ENCODE measurements around the gene ARHGAP20.

ARHGAP20 gene, protein sequence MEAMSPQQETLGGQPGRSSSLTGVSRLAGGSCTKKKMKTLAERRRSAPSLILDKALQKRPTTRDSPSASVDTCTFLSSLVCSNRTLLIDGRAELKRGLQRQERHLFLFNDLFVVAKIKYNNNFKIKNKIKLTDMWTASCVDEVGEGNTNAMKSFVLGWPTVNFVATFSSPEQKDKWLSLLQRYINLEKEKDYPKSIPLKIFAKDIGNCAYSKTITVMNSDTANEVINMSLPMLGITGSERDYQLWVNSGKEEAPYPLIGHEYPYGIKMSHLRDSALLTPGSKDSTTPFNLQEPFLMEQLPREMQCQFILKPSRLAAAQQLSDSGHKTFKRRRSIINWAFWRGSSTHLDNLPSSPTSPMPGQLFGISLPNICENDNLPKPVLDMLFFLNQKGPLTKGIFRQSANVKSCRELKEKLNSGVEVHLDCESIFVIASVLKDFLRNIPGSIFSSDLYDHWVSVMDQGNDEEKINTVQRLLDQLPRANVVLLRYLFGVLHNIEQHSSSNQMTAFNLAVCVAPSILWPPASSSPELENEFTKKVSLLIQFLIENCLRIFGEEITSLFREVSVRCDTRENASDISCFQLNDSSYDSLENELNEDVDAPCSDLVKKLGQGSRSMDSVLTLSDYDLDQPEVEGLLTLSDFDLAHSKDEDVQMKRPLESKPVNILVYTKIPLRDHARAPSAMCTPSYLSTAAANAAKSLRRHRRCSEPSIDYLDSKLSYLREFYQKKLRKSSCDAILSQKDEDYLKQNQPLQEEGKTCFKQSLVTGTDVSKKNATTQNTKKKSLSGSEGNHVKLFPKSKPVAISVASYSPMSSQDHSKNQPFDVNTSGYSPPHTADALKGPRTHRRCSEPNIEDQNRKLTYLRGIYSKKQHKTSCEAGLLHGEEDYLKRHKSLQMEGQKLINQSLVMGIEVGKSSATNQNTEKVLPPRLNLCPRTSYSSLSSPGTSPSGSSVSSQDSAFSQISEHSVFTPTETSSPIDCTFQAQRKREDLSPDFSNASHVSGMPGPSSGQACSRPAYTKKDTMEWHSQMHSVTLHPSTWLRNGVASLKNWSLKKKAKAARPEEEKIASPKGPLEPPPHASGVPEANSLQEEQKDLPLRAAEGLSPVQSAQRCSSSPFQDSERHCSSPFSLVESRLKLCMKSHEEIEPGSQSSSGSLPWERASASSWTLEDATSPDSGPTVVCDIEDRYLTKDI

DNA sequence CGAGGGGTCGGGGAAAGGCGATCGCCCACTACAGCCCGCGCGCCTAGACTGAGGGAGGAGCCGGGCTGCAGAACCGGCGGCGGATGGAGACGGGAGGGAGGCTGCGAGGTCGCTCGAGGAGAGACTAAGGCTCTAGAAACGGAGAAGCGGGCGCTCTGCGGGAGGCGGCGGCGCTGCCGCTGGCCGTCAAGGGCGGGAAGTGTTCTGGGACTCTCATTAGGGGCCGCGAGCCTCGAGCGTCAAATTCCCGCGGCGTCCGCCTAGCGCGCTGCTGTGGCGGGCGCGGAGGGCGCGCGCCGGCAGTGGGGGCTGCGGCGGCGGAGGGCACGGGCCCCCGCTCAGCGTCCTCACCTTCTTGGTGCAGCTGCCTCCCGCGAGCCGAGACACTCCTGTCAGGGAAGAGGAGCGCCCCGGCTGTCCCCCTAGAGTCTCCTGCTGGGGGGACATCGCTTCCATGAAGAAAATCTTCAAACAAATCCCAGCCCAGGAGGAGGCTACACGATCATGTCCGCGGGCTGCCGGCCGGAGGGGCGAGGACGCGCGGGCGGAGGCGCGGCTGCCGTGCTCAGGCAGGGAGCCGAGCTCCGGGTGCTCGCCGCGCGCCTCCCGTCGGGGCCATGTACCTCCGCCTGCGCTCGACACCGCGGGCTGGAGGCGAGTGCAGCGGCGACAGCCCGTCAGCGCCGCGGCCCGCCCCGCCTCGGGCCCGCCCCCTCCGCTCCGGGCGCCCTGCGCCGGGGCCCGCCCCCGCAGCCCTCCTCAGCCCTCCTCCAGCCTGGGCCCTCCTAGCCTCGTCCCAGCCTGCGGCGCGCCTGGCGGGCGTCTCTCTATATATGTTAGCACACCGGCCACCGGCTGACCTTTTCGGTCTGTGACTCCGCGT lies at the start of gene ARHGAP20:
Gene ARHGAP20 (minus strand): TSS at position 662 of the 883 bp plus-strand sequence. CDS start 206 bp downstream, at position 456.
- DNase-seq (ENCODE audit: low read depth): no peak

DNA sequence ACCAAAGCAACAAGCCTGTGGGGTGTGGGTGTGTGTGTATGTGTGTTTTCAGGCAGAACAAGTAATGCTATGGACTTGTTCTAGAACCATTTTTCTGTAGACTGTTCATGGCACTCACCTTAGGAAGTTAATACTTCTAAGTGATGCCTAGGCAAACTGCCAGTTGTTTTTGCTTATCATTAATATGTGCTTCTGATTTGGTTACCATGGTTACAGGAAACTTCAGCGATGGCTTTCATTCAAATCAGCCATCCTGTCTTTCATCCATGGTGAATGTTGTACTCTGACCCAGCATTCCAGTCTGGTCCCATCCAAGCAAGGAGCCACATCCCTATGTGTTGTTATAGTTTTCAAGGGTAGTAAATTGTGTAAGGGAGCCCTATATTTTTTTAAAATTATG lies 49.8 kb upstream of the ARHGAP20 start:
- no peak for DNase-seq (ENCODE audit: low read depth)

DNA sequence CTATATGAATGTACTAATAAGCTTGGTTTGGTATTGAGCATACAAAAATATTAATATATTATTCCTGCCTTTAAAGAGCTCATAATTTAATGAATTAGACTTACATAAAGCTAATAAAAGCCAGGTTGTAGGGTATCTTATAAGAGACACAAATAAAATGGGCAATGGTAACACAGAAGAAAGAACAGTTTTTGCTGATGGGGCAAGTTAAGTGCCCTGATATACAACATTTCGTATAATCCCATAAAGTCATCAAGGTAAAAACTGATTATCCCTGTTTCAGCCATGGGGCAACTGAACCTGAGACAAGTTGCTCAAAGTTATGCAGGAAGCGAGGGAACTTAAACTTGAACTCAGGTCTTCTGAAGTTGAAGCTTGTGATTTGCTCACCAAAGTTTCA lies 48.9 kb upstream of the ARHGAP20 start:
- no peak for DNase-seq (ENCODE audit: low read depth)

DNA sequence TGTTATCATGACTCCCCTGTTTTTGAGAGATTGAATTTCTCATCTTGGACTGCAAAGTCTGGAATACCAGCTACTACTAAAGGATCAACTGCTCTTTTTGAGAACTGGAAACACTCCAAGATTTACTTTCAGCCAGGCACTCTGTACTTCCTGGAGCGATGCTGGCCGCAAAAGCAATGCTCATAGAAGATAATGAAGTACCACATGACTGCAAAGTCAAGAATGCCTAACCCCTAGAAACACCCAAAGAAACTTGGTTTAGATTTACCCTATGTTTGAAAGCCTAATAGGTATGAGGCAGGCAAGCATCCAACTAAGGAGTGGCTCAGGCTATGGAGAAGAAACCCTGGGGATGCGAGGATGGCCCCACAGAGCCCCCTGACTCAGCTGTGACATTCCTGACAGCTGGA lies 47.7 kb upstream of the ARHGAP20 start:
- DNase-seq (ENCODE audit: low read depth): no peak

DNA sequence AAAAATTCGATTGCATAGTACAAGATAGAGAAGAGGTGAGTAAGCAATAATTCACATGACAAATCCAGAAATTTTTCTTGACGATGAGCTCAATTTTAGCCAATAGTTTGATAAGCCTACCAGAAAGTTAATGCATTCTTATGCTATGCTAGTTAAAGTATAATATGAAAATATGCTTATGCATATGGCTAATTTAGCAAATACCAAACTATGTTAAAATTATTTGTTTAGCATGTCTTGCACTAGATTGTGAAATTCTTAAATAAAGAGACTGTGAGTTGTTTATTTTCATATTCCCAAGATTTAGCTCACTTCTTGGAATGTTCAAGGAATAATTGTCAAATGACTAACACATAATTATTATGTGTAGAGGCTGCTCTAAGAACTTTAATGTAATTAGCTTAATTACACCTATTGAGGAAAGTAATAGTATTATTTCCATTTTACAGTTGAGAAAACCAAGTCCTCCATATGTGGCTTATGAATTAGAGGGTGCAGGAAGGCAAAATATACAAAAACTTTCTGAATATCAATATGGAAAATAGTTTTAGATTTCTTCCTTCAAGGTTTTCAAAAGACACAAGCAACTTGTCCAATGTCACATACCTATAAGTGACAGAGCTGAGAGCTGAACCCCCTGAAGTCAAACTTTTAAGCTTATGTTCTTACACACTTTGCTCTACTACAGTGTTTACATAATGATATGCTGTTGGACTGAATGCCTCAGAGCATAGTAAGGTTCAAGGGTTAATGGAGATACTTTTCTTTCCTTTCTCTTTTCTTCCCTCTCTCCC lies 45.9 kb upstream of the ARHGAP20 start:
- DNase-seq (ENCODE audit: low read depth): no peak

GRCh38 chr11:110757066-110757465 lies 44.8 kb upstream of the ARHGAP20 start:
- DNase-seq (ENCODE audit: low read depth): no peak

- no peak for DNase-seq (ENCODE audit: low read depth)
Observed at GRCh38 chr11:110755941-110756340, 43.7 kb upstream of the ARHGAP20 start.

DNA sequence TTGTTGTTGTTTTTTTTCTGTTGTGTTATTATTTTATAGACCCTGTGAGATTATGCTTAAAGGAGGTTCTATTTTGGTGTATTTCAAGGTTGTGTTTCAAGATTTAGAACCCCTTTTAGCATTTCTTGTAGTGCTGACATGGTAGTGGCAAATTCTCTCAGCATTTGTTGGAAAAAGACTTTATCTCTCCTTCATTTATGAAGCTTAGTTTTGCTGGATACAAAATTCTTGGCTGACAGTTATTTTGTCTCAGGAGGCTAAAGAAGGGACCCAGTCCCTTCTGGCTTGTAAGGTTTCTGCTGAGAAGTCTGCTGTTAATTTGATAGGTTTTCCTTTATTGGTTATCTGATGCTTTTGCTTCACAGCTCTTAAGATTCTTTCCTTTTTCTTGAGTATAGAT lies 40.7 kb upstream of the ARHGAP20 start:
- DNase-seq (ENCODE audit: low read depth): no peak

- DNase-seq (ENCODE audit: low read depth): no peak
Observed at GRCh38 chr11:110750100-110750499, 37.9 kb upstream of the ARHGAP20 start.

- no peak for DNase-seq (ENCODE audit: low read depth)
Observed at GRCh38 chr11:110747531-110747930, 35.3 kb upstream of the ARHGAP20 start.

DNA sequence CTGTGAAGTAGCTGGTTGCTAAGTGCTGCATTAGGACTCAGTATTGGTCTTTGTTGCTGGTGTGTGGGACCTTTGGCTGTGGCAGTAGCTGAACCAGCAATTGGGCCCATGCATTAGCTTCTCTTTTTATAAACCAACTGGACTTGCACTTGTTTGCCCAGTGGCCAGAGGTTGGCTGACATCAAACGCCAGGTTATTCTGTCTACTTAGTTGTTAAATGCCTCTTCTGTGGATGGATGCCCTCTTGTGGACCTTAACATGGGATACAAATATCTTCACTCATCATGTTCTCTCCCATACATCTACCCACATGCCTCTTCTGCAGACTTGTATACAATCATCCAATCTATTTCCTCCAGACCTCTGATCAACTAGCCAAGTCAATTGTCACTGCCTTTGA lies 26.4 kb upstream of the ARHGAP20 start:
- no peak for DNase-seq (ENCODE audit: low read depth)

GRCh38 chr11:110737593-110737992 lies 25.4 kb upstream of the ARHGAP20 start:
- DNase-seq (ENCODE audit: low read depth): no peak

GRCh38 chr11:110736171-110736553 lies 23.9 kb upstream of the ARHGAP20 start:
- DNase-seq (ENCODE audit: low read depth): no peak

- no peak for DNase-seq (ENCODE audit: low read depth)
Observed at GRCh38 chr11:110735455-110736170, 23.4 kb upstream of the ARHGAP20 start.

DNA sequence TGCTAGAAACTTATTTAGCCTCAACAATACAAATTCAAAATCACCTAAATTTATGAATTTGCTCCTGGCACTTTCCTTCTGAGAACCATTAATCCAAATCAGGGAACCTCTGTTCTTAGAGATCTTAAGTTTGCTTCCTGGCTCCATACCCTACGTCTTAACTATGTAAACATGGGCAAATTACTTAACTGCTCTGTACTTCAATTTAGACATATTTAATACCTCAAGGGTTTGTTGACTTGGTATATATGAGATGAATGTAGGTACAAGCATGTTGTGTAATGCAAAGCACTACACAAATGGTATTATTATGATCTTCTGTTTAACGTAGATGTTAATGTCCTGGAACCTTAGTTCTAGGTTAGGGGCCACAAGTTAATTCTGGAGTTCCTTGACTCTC lies 22.6 kb upstream of the ARHGAP20 start:
- DNase-seq (ENCODE audit: low read depth): no peak

GRCh38 chr11:110730773-110731172 lies 18.5 kb upstream of the ARHGAP20 start:
- DNase-seq (ENCODE audit: low read depth): no peak

DNA sequence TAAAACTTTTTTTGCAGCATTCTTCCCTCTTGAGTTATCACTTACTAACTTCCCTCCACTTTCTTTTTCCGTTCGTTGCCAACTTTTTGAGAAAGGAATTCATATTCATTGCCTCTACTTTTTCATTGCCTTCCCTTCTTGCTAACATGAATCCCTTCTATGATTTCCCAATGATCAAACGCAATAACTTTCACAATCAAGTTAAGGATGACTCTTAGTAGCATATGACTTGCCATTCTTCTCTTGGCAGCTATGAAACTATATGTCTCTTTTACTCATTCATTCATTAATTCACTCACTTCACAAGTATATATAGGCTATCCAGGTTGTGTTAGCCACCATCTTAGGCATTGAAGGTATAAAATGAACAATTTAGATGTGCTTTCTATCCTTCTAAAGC lies 16.6 kb upstream of the ARHGAP20 start:
- no peak for DNase-seq (ENCODE audit: low read depth)

DNA sequence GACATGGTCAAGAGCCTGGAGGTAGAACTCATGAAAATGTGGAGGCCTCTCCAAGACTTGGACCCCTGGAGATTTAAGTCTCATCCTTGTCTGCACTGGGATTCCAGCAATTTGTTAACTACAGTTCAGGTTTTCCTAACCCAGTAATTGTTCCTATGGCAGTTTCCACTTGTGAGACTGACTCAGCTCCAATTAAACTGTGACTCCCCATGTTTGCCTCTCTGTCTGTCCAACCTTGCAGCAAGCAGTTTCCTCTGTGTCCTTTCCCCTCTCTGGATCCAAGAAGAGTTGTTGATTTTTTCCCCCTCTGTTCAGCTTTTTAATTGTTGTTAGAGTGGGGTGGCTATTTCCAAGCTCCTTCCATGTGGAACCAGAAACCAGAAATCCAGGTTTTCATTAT lies 16.2 kb upstream of the ARHGAP20 start:
- no peak for DNase-seq (ENCODE audit: low read depth)

DNA sequence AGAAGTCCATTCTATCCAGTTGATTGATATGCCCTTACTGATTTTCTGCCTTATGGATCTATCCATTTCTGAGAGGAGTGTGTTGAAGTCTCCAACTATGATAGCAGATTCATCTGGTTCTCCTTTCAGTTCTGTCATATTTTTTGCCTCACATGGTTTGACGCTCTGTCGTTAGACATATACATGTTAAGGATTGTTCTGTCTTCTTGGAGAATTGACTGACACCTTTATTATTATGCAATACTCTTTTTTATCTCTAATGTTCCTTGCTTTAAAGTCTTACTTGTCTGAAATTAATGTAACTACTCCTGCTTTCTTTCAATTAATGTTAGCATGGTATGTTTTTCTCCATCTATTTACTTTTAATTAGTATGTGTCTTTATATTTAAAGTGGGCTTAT lies 12.1 kb upstream of the ARHGAP20 start:
- no peak for DNase-seq (ENCODE audit: low read depth)

Measured in stimulated activated CD8-positive, alpha-beta memory T cell treated with anti-CD3 and anti-CD28 coated beads, Interleukin-15, amount 100 ng/mL, for 24 hours (primary cell).